Sigmoid colon (tissue), 7 donors: ENCODE results near the gene HOXA2. TPM values are rescaled to one million over a fixed set of nuclear protein-coding genes. Genes with fewer than 3 reads are reported as not detected.

Source experiments
- DNase-seq: peaks from one replicate; pipeline ENCODE4 v3.0.0-alpha.2; 2019
- H3K27ac ChIP-seq, 4 donors: fragments of 200-600 bp; sonication (generic); one replicate each; pipeline ENCODE4 v1.5.1; 2016 to 2019; ENCODE audit warnings: mild to moderate bottlenecking in 1 of 4
- H3K27me3 ChIP-seq, 3 donors: fragments of 200-600 bp; sonication (generic); one replicate each; pipeline ENCODE4 v1.5.1; 2019; ENCODE audit warnings: mild to moderate bottlenecking in 1 of 3
- H3K36me3 ChIP-seq, 4 donors: fragments of 200-600 bp; sonication (generic); one replicate each; pipeline ENCODE4 v1.5.1; 2016 to 2019
- H3K4me1 ChIP-seq, 4 donors: fragments of 200-600 bp; sonication (generic); one replicate each; pipeline ENCODE4 v1.5.1; 2017 to 2019
- H3K4me3 ChIP-seq, 4 donors: fragments of 200-600 bp; sonication (generic); one replicate each; pipeline ENCODE4 v1.5.1; 2017 to 2019; ENCODE audit warnings: mild to moderate bottlenecking in 2 of 4, moderate library complexity in 1 of 4
- H3K9me3 ChIP-seq, 4 donors: fragments of 200-600 bp in 3 of 4; sonication (generic) in 3 of 4; one replicate each; pipeline versions ENCODE4 v1.5.1 to v1.6.1; 2013 to 2019
- CTCF ChIP-seq, 4 experiments: fragments of 450-650 bp in 3 of 4; fragments of 200-600 bp in 1 of 4; IDR thresholded peaks; one replicate each; pipeline ENCODE4 v1.5.1; 2016 to 2019; ENCODE audit warnings: antibody characterized with exemption in 4 of 4, mild to moderate bottlenecking in 3 of 4, moderate library complexity in 2 of 4
- EP300 ChIP-seq, 4 donors: sonication (generic); formaldehyde crosslinking; IDR thresholded peaks; one replicate each; pipeline ENCODE4 v1.6.1; 2017; ENCODE audit warnings: antibody characterized with exemption in 4 of 4
- POLR2A ChIP-seq, 2 donors: fragments of 450-650 bp; IDR thresholded peaks; one replicate each; pipeline ENCODE4 v1.6.1; 2016; ENCODE audit warnings: antibody characterized with exemption in 2 of 2, mild to moderate bottlenecking in 2 of 2, moderate library complexity in 2 of 2
- POLR2AphosphoS5 ChIP-seq, 4 donors: sonication (generic); formaldehyde crosslinking; IDR thresholded peaks; one replicate each; pipeline ENCODE4 v1.6.1; 2017; ENCODE audit warnings: antibody characterized with exemption in 4 of 4
- WGBS, 2 donors: extraction: QIAGEN DNeasy Blood & Tissue Kit; methylation state at CpG; one replicate each; pipeline ENCODE4 v1.1.7; 2013; 5-methylcytosine and 5-hydroxymethylcytosine counted together
- intact Hi-C: fragments of 100-400 bp; cut with DNase I; formaldehyde crosslinking; loops from one replicate; pipeline ENCODE4 v1.15.1; 2023
- polyA plus RNA-seq, 3 donors: library from polyadenylated mRNA; stranded (reverse); fragments of 200-250 nt; gene quantifications; one replicate each; pipeline ENCODE4 v1.2.3, GENCODE V29; 2013
- total RNA-seq, 4 donors: library from RNA; depleted of rRNA; stranded (reverse); fragments of >200 nt; gene quantifications; one replicate each; pipeline ENCODE4 v1.1.0, GENCODE V29; 2016
- donor health status: healthy with polysubstance abuse.
- donor health status: Bipolar disorder and iron deficiency.
- donor health status: healthy.

Gene HOXA2
- total and polyA plus RNA-seq, 7 donors, result 0.60 to 4.3 (median 1.9) TPM

GRCh38 chr7:27105301-27106031 is 3.0 kb upstream of the HOXA2 start:
- Histone ChIP-seq H3K4me3 (peak overlapping the region in 2 of 4 donors; percentile 39 to 47), H3K4me1 (peaks cover 0 to 52% (median 24%) of the 10 kb centered on the region in 4 donors), H3K27ac (peak overlapping the region; percentile 93 to 99 (median 94)), H3K27me3 (no peaks in the 10 kb centered on the region), H3K9me3 (no peaks in the 10 kb centered on the region), H3K36me3 (no peaks in the 10 kb centered on the region)
- intact Hi-C loops, result no loop called here
- DNase-seq, result no peak
- no peak for TF ChIP-seq CTCF (IDR thresholded peaks at IDR 0.05)
- TF ChIP-seq POLR2A (IDR thresholded peaks at IDR 0.05), result no peak
- TF ChIP-seq POLR2AphosphoS5 (IDR thresholded peaks at IDR 0.05), result no peak
- TF ChIP-seq EP300 (IDR thresholded peaks at IDR 0.05), result no peak
- WGBS, 2 donors, result 81 to 82% methylated on average over 13 of the region's 13 CpGs

GRCh38 chr7:27104341-27105058 is 2.0 kb upstream of the HOXA2 start:
- intact Hi-C loops, result loop anchor here (5.0 kb wide), 1 partner anchor 63 kb away; the partner anchor contains the start of gene HOXA9
- no peak for DNase-seq
- peak overlapping the region in 2 of 4 donors; percentile 50 to 53 for H3K4me3 ChIP-seq

GRCh38 chr7:27103489-27104226 is 1.2 kb upstream of the HOXA2 start:
- WGBS, 2 donors, result 21 to 35% methylated on average over 35 of the region's 35 CpGs
- intact Hi-C loops, result loop anchor here (5.0 kb wide), 1 partner anchor 64 kb away; the partner anchor contains the start of gene HOXA9
- H3K4me1 ChIP-seq, result peaks cover 0 to 52% (median 17%) of the 10 kb centered on the region in 4 donors

More at GRCh38 chr7:27104341-27105058, 2.0 kb upstream of the HOXA2 start:
- TF ChIP-seq EP300 (IDR thresholded peaks at IDR 0.05), result no peak
- no peak for TF ChIP-seq POLR2A (IDR thresholded peaks at IDR 0.05)
- no peak for TF ChIP-seq CTCF (IDR thresholded peaks at IDR 0.05)
- TF ChIP-seq POLR2AphosphoS5 (IDR thresholded peaks at IDR 0.05), result no peak
- peaks cover 0 to 52% (median 15%) of the 10 kb centered on the region in 4 donors for H3K4me1 ChIP-seq
- WGBS, 2 donors, result 70 to 78% methylated on average over 13 of the region's 13 CpGs
- H3K27me3 ChIP-seq, result no peaks in the 10 kb centered on the region
- no peaks in the 10 kb centered on the region for H3K36me3 ChIP-seq
- H3K27ac ChIP-seq, result peak overlapping the region; percentile 93 to 99 (median 94)
- no peaks in the 10 kb centered on the region for H3K9me3 ChIP-seq

More at GRCh38 chr7:27103489-27104226, 1.2 kb upstream of the HOXA2 start:
- no peaks in the 10 kb centered on the region for H3K36me3 ChIP-seq
- H3K4me3 ChIP-seq, result peak overlapping the region; percentile 34 to 53 (median 44)
- TF ChIP-seq POLR2A (IDR thresholded peaks at IDR 0.05), result peak in 1 of 2 donors; percentile 8
- no peak for TF ChIP-seq CTCF (IDR thresholded peaks at IDR 0.05)
- TF ChIP-seq POLR2AphosphoS5 (IDR thresholded peaks at IDR 0.05), result peak in 1 of 4 donors; percentile 30
- no peak for TF ChIP-seq EP300 (IDR thresholded peaks at IDR 0.05)
- no peaks in the 10 kb centered on the region for H3K27me3 ChIP-seq
- peak; percentile 74 for DNase-seq
- peak overlapping the region; percentile 93 to 99 (median 94) for H3K27ac ChIP-seq
- H3K9me3 ChIP-seq, result no peaks in the 10 kb centered on the region
